ENCODE results near the gene KLHL12.
"Not testable (repeated sequence)": the region's sequence is repeated elsewhere in the genome, so short reads cannot be mapped to it uniquely, and the experiment has no call there.

The KLHL12 gene

DNA sequence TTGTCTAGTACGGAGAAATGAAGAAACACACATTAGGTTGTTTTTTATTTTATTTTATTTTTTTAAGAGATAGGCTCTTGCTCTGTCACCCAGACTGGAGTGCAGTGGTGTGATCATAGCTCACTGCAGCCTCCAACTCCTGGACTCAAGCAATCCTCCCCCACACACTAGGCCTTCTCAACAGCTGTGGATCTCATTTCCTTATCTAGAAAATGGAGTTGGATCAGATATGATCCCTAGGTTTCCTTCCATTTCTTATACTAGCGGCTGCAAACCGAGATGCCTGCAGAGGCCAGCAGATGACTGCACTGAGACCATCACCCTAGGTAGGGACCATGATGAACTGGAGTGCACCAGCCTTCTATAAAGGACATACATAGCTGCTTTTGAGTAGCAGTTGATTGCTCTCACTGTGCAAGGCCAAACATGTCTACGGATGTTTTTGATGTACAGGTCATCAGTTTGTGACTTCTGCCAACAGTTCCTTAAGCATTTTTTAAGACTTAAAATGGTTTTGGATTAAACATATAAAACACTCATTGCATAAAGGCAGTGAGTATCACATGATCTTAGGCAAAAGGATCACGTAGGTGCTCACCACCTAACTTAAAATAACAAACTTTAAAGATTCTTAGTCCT, 11.4 kb upstream of the KLHL12 start:
- DNase-seq (ENCODE audit: low read depth) = no peak
- H3K4me3 ChIP-seq (ENCODE audit: low read depth, low read length) = no peak overlapping the region
- TF ChIP-seq, protein P1, sequence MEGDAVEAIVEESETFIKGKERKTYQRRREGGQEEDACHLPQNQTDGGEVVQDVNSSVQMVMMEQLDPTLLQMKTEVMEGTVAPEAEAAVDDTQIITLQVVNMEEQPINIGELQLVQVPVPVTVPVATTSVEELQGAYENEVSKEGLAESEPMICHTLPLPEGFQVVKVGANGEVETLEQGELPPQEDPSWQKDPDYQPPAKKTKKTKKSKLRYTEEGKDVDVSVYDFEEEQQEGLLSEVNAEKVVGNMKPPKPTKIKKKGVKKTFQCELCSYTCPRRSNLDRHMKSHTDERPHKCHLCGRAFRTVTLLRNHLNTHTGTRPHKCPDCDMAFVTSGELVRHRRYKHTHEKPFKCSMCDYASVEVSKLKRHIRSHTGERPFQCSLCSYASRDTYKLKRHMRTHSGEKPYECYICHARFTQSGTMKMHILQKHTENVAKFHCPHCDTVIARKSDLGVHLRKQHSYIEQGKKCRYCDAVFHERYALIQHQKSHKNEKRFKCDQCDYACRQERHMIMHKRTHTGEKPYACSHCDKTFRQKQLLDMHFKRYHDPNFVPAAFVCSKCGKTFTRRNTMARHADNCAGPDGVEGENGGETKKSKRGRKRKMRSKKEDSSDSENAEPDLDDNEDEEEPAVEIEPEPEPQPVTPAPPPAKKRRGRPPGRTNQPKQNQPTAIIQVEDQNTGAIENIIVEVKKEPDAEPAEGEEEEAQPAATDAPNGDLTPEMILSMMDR (IDR thresholded peaks at IDR 0.05; ENCODE audit: control insufficient read depth, extremely low read depth, insufficient read depth) = no peak

DNA sequence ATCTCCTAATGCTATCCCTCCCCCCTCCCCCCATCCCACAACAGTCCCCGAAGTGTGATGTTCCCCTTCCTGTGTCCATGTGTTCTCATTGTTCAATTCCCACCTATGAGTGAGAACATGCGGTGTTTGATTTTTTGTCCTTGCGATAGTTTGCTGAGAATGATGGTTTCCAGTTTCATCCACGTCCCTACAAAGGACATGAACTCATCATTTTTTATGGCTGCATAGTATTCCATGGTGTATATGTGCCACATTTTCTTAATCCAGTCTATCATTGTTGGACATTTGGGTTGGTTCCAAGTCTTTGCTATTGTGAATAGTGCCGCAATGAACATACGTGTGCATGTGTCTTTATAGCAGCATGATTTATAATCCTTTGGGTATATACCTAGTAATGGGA, 9.4 kb upstream of the KLHL12 start:
- H3K4me3 ChIP-seq (ENCODE audit: low read depth, low read length); DNase-seq (ENCODE audit: low read depth): not testable (repeated sequence)

DNA sequence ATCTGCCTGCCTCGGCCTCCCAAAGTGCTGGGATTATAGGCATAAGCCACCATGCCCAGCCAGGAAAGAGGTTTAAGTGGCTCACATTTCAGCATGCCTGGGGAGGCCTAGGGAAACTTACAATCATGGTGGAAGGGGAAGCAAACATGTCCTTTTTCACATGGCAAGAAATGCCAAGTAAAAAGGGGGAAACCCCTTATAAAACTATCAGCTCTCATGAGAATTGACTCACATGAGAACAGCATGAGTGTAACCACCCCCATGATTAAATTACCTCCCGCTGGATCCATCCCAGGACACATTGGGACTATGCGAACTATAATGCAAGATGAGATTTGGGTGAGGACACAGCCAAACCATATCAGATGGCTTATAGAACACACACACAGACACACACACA, 8.8 kb upstream of the KLHL12 start:
- TF ChIP-seq, protein P1 (IDR thresholded peaks at IDR 0.05; ENCODE audit: control insufficient read depth, extremely low read depth, insufficient read depth) = no peak
- no peak for DNase-seq (ENCODE audit: low read depth)
- H3K4me3 ChIP-seq (ENCODE audit: low read depth, low read length) = no peak overlapping the region

DNA sequence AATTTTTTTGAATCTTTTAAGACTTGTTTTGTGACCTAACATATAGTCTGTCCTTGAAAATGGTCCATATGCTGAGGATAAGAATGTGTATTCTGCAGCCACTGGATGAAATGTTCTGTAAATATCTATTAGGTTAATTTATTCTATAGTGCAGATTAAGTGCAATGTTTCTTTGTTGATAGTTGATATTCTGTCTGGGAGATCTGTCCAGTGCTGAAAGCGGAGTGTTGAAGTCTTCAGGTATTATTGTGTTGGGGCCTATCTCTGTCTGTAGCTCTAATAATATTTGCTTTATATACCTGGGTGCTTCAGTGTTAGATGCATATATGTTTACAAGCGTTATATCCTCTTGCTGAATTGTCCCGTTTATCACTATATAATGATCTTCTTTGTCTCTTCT, 7.7 kb upstream of the KLHL12 start:
- no peak for DNase-seq (ENCODE audit: low read depth)
- no peak overlapping the region for H3K4me3 ChIP-seq (ENCODE audit: low read depth, low read length)
- TF ChIP-seq, protein P1 (IDR thresholded peaks at IDR 0.05; ENCODE audit: control insufficient read depth, extremely low read depth, insufficient read depth) = no peak

DNA sequence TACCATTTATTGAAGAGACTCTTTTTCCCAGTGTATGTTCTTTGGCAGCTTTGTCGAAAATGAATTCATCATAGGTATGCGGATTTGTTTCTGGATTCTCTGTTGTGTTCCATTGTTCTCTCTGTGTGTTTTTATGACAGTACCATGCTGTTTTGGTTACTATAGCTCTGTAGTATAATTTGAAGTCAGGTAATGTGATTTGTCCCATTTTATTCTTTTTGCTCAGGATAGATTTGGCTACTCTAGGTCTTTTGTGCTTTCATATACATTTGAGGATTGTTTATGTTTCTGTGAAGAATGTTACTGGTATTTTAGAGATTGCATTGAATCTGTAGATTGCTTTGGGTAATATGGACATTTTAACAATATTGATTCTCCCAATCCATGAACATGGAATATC, 5.4 kb upstream of the KLHL12 start:
- H3K4me3 ChIP-seq (ENCODE audit: low read depth, low read length) = no peak overlapping the region
- TF ChIP-seq, protein P1 (IDR thresholded peaks at IDR 0.05; ENCODE audit: control insufficient read depth, extremely low read depth, insufficient read depth) = no peak
- DNase-seq (ENCODE audit: low read depth) = no peak

DNA sequence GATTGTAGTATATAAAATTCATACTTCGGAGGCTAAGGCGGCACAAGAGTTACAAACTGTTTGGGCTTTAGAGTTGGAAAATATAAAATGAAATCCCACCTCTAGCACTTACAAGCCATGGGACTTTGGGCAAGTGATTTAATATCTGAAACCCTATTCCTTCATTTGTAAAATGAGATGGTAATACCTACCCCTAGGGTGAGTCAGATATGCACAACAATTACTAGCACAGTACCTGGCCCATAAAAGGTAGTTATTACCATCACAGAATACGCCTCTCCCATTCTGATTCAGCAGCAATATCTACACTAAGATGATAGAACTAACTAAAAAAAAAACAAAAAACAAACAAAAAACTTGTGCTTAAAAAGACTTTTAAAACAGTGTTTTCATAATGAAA, 3.5 kb downstream of the KLHL12 start:
- no peak overlapping the region for H3K4me3 ChIP-seq (ENCODE audit: low read depth, low read length)
- TF ChIP-seq, protein P1 (IDR thresholded peaks at IDR 0.05; ENCODE audit: control insufficient read depth, extremely low read depth, insufficient read depth) = no peak
- no peak for DNase-seq (ENCODE audit: low read depth)

DNA sequence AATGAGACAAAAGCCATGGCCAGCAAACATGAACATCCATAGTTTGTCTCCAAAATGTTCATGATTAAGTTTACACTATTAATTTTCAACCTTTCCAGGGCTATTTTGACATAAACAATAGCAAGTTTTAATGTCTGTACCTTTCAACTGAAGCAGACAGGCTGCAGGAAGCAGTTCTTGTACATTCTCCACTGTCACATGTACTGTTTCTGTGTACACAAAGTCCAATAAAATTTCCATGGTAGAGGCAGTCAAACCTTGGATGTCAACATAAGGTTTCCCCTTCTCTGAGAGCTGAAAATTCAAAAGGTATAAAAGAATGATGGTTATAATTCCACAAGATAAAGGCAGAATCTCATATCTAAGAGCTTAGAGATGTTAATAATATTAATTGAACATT, 7.4 kb downstream of the KLHL12 start:
- TF ChIP-seq, protein P1 (IDR thresholded peaks at IDR 0.05; ENCODE audit: control insufficient read depth, extremely low read depth, insufficient read depth) = no peak
- peak; percentile 54 for DNase-seq (ENCODE audit: low read depth)

More for the DNA sequence above, 7.4 kb downstream of the KLHL12 start:
- no peak overlapping the region for H3K4me3 ChIP-seq (ENCODE audit: low read depth, low read length)
